Activated T-helper 1 cell treated with anti-CD3 and anti-CD28 coated beads, Interleukin-2, amount 50 U/mL, for 16 hours (primary cell): ENCODE measurements around the gene BICC1.

Experiments
- DNase-seq, 2 donors: peaks; one replicate each; pipeline ENCODE4 v3.0.0-alpha.2; 2020; ENCODE audit warnings: low read depth in 1 of 2, low spot score in 1 of 2

Gene BICC1

DNA sequence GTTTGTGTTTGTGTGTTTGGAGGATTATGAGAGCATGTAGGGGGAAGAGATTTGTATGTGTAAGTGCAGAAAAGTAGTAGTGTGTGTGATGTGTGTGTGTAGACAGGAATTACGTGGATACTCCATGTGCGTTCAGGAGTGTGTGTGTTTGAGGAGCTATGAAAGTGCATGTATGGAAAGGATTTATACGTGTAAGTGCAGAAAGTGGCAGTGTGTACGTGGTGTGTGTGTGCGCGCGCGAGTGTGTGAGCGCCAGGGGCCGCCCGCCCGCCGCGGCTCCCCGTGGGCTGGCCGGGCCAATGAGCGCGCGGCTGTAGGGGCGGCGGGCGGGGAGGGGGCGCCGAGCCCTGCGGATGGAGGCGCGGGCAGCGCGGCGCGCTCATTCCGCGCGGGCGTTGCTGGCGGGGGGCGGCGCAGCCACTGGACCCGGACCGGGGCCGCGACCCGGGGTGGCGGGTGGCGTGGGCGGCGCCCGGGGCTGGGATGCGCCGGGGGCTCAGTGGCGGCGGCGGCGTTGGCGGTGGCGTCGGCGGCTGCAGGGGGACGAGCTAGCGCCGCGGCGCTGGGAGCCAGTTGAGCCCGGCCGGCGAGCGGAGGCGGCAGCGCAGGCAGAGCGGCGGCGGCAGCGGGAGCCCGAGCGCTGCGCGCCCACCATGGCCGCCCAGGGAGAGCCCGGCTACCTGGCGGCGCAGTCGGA is at the start of gene BICC1:
Gene BICC1, plus strand, starts transcription at position 382 of the 697 bp plus-strand sequence. Its CDS starts 272 bp downstream, at position 654.
- DNase-seq = no peak

GRCh38 chr10:58464956-58465355 is 47.7 kb upstream of the BICC1 start:
- no peak for DNase-seq

DNA sequence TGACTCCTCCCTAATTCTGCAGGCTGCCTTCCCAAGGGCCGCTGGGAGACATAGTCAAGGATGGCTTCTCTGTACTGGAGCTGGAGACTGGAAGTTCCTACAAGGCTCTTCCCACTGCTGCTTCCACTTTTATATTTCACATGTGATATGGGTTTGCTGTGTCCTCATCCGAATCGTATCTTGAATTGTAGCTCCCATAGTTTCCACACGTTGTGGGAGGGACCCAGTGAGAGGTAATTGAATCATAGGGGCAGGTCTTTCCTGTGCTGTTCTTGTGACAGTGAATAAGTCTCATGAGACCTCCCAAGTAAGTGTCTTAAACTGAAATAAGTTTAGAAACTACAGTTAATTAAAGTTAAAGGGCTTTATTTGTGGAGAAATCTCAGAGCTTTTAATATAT is 47.0 kb upstream of the BICC1 start:
- no peak for DNase-seq

DNA sequence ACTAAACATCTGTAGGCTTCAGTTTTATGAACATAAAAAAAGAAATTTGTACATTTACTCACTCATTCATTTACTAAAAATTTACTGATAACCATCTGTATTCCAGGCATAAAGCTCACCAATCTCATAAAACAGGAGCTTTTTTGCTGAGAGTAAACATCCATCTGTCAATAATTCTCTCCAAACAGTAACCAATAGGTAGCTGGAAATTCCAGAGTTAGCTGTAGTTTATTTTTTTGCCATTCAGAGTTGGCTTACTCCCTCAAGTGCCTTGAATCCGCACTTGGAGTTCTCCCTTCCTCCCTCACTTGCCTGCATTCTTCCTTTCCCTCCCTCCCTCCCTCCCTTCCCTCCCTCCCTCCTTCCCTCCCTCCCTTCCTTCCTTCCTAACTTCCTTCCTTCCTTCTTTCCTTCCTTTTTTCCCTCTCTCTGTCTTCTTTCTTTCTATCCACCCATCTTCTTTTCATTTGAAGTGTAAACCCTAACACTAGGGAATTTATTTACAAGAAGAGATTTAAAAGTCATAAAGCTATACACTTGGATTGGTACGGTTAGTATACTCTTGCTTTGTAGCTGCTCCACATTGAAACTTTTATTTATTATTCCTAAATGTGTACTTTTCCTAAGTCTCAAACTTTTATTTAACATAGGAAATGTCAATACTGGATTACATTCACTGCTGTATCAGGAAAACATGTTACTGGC is 44.6 kb upstream of the BICC1 start:
- no peak for DNase-seq

GRCh38 chr10:58473976-58474375 is 38.7 kb upstream of the BICC1 start:
- no peak for DNase-seq

- no peak for DNase-seq
These were observed 37.1 kb upstream of the BICC1 start for GRCh38 chr10:58475322-58476277.

DNA sequence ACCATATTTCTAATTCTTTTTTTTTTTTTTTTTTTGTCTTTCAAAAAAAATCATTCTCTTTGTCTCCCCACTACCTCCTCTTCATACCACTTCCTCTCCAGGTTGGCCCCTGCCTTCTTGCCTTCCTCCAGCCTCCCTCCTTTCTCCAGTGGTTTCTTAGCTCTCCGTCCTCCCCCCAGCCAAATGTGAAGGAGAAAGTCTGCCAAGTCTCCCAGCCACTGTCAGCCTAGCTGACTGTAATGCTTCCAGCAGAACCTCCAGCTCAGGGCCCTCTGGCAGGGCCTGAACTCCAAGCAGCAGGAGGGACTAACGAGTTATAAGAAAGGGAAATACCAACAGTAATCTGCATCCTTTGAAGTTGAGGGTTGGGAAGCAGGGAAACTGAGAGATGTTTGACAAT is 35.5 kb upstream of the BICC1 start:
- no peak for DNase-seq

GRCh38 chr10:58477902-58478301 is 34.8 kb upstream of the BICC1 start:
- DNase-seq = no peak

- no peak for DNase-seq
These were observed 33.6 kb upstream of the BICC1 start for GRCh38 chr10:58479045-58479444.

DNA sequence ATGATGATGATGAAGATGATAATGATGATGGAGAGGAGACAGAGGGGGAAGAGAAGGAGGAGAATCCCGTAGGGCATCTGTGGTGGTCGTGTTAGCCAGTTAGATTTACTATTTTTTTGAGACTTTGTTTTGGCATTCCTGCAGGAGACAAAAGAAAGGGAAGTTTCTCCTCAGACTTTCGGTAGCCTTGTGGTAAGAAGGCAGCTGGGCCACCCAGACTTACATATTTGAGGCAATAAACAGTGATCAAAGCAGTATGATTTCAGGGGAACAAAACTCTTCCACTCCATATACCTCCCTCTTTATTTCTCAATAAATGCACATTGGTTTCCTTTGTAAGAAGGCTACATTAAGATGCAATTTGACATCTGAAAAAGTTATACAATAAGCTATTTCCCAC is 32.4 kb upstream of the BICC1 start:
- DNase-seq = no peak

GRCh38 chr10:58481569-58482109 is 31.0 kb upstream of the BICC1 start:
- DNase-seq = no peak

GRCh38 chr10:58486821-58487220 is 25.9 kb upstream of the BICC1 start:
- DNase-seq = no peak

DNA sequence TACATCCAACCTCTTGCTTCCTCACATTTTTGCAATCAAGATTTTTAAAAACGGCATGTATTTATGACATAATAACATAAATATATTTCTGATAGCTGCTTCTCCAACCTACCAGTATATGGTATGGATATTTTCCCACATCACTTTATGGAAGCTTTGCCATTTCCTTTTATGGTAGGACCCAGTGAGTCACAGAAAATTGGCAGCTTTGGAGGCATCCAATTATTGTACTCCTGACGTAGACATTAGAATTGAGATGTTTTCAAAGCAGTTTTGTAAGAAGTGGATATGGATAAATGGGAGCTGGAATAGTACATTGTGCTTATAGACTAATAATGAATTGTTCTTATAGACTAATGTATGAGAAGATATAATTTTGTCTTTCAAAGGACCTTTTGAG is 23.8 kb upstream of the BICC1 start:
- no peak for DNase-seq

DNA sequence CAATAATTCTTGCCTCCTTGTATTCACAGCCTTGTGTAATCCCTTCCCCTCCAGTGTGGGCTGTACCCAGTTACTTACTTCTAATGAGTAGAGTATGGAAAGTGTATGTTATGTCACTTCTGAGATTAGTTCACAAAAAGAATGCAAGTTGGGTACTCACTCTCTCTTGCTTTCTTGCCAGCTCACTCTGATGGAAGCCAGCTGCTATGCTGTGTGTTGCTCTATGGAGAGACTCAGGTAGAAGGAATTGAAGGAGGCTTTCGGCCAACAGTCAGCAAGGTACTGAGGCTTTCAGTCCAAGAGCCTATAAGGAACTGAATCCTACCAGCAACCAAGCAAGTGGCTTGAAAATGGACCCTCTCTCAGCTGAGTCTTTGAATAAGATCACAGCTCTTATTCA is 9.7 kb upstream of the BICC1 start:
- DNase-seq = no peak

GRCh38 chr10:58508316-58508715 is 4.4 kb upstream of the BICC1 start:
- DNase-seq = no peak

DNA sequence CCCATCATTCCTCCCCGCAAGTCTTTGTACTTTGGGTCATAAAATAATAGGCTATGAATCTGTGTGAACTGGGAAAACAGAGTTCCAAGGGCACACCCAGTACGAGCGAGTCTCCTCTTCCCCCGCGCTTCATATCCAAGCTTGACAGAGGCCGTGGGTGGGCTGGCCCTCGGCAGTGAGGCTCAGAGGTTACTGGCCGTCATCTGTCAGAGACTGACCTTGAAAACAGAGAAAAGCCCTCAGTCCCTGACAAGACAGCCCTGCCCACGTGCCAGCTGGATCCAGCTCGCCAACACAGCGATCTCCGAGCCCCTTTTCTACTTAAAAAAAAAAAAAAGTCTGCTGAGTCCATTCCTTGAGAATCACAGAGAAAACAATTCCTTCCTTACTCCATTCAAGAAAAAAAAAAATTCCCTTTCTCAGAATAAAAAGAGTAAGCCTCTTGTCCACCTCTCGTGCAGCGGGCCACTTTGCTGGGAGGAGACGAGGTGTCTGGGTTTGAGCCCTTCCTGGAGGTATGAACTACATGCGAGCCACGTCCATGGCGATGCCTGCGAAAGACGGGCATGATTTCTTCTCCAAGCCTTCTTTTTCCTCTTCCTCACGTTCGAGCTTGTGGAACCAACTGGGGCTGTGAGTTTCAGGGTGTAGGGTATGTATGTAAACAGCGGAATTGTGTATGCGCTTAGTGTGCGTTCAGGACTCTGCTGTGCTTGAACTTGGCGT is 744 bp upstream of the BICC1 start:
- DNase-seq = no peak

DNA sequence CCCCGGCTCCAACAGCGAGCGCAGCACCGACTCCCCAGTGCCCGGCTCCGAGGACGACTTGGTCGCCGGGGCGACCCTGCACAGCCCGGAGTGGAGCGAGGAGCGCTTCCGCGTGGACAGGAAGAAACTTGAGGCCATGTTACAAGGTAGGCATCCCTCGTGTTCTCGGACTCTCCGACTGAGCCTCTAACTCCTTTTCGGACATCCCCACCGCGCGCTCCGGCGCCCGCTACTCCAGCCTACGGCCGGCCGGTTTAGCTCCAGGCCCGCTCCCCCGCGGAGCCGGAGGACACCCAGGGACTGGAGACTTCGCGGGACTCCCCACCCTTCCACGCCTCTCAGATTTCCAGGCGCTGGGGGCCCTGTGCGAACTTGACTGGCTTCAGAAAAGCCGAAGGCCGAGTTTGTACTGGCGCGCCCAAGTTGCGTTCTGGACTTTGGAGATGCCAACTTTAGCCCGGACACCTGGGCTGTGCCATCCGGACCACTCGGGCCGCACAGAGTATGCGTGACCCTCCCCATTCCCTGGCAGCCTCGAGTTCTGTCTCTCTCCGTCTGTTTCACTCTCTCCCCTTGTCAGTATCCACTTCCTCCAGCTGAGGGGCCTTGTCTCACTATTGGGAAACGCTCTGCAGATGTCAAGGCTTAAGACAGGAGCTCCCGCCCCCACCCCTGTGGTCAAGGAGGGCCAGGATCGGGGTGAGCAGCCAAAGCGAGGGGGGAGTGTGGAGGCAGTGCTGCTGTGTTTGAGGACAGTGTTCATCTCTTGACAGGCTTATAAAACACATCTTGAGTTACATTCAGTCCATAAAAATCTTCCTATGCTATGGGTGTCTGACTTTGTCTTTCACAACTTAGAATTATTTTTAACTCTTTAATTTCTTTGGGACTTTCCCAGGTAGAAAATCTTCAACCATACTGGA is 777 bp downstream of the BICC1 start:
- DNase-seq = no peak

- DNase-seq = no peak
These were observed 1.6 kb downstream of the BICC1 start for GRCh38 chr10:58514111-58514770.

DNA sequence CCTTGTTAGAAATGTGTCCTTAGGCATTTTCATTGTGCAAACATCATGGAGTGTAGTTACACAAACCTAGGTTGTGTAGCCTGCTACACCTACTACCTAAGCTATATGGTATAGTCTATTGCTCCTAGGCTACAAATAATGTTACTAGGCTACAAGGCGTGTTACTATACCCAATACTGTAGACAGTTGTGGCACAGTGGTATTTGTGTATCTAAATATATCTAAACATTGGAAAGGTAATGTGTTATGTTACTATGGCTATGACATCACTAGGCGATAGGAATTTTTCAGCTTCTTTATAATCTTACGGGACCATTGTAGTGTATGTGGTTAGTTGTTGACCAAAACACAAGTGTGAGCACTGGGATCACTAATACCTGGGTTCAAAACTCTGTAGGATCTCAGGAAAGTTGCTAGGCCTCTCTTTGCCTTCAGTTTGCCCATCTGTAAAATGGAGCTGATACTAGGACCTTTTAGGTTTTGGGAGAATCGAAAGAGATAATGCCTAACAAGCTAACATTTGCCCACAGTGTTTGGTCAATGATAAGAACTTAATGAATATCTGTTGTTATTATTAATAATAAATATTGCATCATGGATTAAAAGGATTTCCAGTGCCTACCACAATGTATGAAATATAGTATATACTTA is 2.7 kb downstream of the BICC1 start:
- no peak for DNase-seq
